HG03521 (cell line): Measurements from ENCODE around the gene CA9.
A peak's percentile ranks its signal among the peaks of the same experiment; 100 is the strongest.

ENCODE experiments used
- ATAC-seq: cut with Tn5 transposase; IDR thresholded peaks from one replicate; pipeline ENCODE4 v1.9.1; 2021; ENCODE audit warnings: mild to moderate bottlenecking, moderate library complexity; ENCODE audit not compliant: unreplicated experiment

CA9 gene

GRCh38 chr9:35690614-35691333, 17.0 kb downstream of the CA9 start:
- ATAC-seq = no peak

- ATAC-seq = no peak
Measured at GRCh38 chr9:35691334-35691650, 17.6 kb downstream of the CA9 start.

- ATAC-seq = no peak
Measured at GRCh38 chr9:35691757-35692301, 18.1 kb downstream of the CA9 start.

GRCh38 chr9:35695943-35696401, 22.2 kb downstream of the CA9 start:
- no peak for ATAC-seq

- peak; percentile 61 for ATAC-seq
Measured at GRCh38 chr9:35696520-35697215, 22.9 kb downstream of the CA9 start.

GRCh38 chr9:35697486-35697885, 23.8 kb downstream of the CA9 start:
- no peak for ATAC-seq

- ATAC-seq = no peak
Measured at GRCh38 chr9:35698231-35698630, 24.5 kb downstream of the CA9 start.

- ATAC-seq = no peak
Measured at GRCh38 chr9:35700031-35700430, 26.3 kb downstream of the CA9 start.

- ATAC-seq = no peak
Measured at GRCh38 chr9:35700942-35701341, 27.2 kb downstream of the CA9 start.

- no peak for ATAC-seq
Measured at GRCh38 chr9:35702696-35703095, 29.0 kb downstream of the CA9 start.

GRCh38 chr9:35703906-35704672, 30.4 kb downstream of the CA9 start:
- ATAC-seq = no peak

- ATAC-seq = no peak
Measured at GRCh38 chr9:35705372-35705771, 31.6 kb downstream of the CA9 start.

GRCh38 chr9:35705836-35706430, 32.2 kb downstream of the CA9 start:
- ATAC-seq = no peak

GRCh38 chr9:35706951-35707350, 33.2 kb downstream of the CA9 start:
- no peak for ATAC-seq

GRCh38 chr9:35708146-35708545, 34.4 kb downstream of the CA9 start:
- no peak for ATAC-seq

GRCh38 chr9:35710818-35711500, 37.2 kb downstream of the CA9 start:
- no peak for ATAC-seq

GRCh38 chr9:35711501-35712428, 38.0 kb downstream of the CA9 start:
- ATAC-seq = no peak

GRCh38 chr9:35712762-35713400, 39.2 kb downstream of the CA9 start:
- ATAC-seq = no peak

- no peak for ATAC-seq
Measured at GRCh38 chr9:35713578-35713977, 39.9 kb downstream of the CA9 start.
